GM19240 (cell line): Measurements from ENCODE around the gene KCNH4.

Source experiments
- DNase-seq: peaks from one replicate; pipeline ENCODE4 v3.0.0; 2011; ENCODE audit warnings: low spot score; ENCODE audit not compliant: insufficient read length

Gene KCNH4

GRCh38 chr17:42118545-42118944 lies 62.4 kb downstream of the KCNH4 start:
- DNase-seq = no peak

- no peak for DNase-seq
Observed at GRCh38 chr17:42118126-42118510, 62.8 kb downstream of the KCNH4 start.

GRCh38 chr17:42117397-42118125 lies 63.4 kb downstream of the KCNH4 start:
- DNase-seq = no peak

GRCh38 chr17:42116705-42117396 lies 64.1 kb downstream of the KCNH4 start:
- DNase-seq = peak; percentile 56

- DNase-seq = no peak
Observed at GRCh38 chr17:42114118-42114517, 66.8 kb downstream of the KCNH4 start.

GRCh38 chr17:42113293-42114069 lies 67.5 kb downstream of the KCNH4 start:
- no peak for DNase-seq

GRCh38 chr17:42112552-42113176 lies 68.3 kb downstream of the KCNH4 start, which contains the start of gene DHX58:
DHX58 (minus strand) TSS chr17:42112714; CDS start chr17:42111892, 822 bp downstream.
- peak; percentile 89 for DNase-seq

- no peak for DNase-seq
Observed at GRCh38 chr17:42111871-42112551, 68.9 kb downstream of the KCNH4 start.

GRCh38 chr17:42111265-42111636 lies 69.7 kb downstream of the KCNH4 start:
- DNase-seq = no peak

- DNase-seq = no peak
Observed at GRCh38 chr17:42110301-42111264, 70.4 kb downstream of the KCNH4 start.

- no peak for DNase-seq
Observed at GRCh38 chr17:42109086-42109485, 71.9 kb downstream of the KCNH4 start.

- peak; percentile 93 for DNase-seq
Observed at GRCh38 chr17:42107597-42108576, 73.1 kb downstream of the KCNH4 start.

GRCh38 chr17:42107124-42107523 lies 73.8 kb downstream of the KCNH4 start:
- no peak for DNase-seq
